Activated gamma-delta T cell treated with anti-CD3 and anti-CD28 coated beads, Interleukin-2, amount 50 U/mL, for 16 hours (primary cell): ENCODE data around the gene BRWD1.

ENCODE experiments used
- DNase-seq: peaks from one replicate; pipeline ENCODE4 v3.0.0-alpha.2; 2020; ENCODE audit warnings: low read depth

The BRWD1 gene

GRCh38 chr21:39327727-39328126, 14.3 kb upstream of the BRWD1 start:
- DNase-seq = no peak

DNA sequence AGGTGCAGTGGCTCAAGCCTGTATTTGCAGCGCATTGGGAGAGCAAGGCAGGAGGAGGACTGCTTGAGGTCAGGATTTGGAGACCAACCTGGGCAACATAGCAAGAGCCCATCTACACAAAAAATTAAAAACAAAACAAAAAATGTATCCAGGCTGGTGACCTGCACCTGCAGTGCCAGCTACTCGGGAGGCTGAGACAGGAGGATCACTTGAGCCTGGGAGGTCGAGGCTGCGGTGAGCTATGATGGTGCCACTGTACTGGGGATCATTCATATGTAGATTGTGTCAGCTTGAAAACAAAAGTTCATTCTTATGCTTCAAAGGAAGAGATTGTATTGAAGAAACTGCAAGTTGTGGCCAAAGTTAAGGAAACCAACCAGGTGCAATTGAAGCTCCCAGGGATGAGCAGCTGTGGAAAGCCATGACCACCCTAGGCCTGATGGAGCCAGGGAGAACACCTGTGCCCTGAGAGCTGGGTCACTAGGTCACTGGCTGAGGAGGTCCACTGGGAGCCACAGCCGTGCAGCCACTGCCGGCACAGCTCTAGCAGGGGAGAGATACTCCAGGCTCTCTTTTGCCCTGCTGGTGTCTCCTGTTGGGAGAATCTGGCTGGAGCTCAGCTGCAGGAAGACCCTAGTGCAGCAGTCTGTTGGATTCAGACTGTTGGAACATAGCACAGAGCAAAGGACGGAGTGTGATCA, 13.3 kb upstream of the BRWD1 start:
- no peak for DNase-seq

DNA sequence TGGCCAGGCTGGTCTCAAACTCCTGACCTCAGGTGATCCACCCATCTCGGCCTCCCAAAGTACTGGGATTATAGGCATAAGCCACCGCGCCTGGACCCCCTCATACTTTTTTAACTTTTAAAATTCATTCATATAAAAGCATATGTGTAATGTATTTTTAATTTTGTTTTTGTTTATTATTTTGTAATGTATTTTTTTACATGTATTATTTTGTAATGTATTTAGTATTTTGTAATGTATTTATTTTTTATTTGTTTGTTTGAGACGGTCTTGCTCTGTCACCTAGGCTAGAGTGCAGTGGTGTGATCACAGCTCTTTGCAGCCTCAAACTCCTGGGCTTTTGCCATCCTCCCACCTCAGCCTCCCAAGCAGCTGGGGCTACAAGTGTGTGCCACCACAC, 12.0 kb upstream of the BRWD1 start:
- DNase-seq = no peak

GRCh38 chr21:39321424-39321823, 8.0 kb upstream of the BRWD1 start:
- DNase-seq = no peak

DNA sequence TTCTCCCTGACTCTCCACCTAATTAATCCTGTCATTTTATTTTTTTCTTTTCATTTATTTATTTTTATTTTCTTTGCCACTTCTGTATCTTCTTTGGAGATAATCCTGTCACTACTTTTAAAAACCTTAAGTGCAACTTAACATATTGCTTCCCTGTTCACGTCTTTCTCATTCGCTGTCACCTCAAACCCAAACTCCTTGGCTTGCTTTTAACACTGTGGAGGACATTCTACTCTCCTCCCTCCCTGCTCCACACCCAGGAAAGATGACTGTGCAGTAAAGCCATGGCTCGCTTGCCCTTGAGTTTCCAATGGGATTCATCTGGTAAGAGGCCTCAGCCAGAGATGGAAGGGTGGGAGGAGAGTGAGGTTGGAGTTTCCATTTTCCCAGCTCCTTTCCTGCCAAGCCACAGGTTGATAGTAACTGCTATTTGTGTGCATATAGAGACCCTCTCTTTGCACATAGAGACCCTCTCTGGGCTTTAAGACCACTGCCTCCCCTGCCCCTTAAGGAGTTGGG, 6.4 kb upstream of the BRWD1 start:
- no peak for DNase-seq

- no peak for DNase-seq
Observed at GRCh38 chr21:39319251-39319756, 5.9 kb upstream of the BRWD1 start.

- no peak for DNase-seq
Observed at GRCh38 chr21:39318091-39318959, 4.9 kb upstream of the BRWD1 start.

DNA sequence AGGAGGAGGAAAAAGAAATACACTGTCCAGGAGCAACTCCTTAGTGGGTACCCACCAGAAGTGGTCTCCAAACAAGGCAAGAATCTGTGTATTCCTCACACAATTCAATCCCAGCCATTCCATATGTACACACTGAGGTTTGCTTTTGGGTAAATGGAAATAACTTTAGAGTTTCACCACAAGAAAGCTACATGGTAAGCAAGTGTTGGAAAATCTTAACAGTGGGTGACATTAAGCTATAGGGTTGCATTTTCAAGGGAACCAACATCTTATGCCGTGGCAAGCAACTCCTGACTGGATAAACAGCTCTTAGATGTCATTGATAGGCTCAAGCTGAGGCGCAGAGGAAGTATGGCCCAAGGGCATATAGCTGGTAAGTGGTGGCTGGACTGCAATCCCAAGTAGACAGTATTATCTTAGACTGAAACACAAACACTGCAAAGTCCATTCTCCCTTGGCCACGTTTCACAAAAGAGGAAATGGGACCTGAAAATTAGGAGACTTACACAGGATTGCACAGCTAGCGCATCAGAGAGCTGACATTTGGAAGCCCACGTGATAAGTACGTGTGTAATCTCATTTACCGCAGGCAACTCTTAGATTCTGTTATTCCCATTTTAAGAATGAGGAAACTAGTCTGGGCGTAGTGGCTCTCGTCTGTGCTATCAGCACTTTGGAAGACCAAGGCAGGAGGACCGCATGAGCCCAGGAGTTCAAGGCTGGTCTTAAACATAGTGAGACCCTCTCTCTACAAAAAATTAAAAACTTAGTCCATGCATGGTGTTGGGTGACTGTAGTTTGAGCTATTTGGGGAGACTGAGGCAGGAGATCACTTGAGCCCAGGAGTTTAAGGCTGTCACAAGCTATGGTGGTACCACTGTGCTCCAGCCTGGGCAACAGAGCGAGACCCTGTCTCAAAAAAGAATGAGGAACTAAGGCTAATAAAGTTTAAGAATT, 4.0 kb upstream of the BRWD1 start:
- DNase-seq = no peak

GRCh38 chr21:39316729-39317128, 3.3 kb upstream of the BRWD1 start:
- DNase-seq = no peak

- no peak for DNase-seq
Observed at GRCh38 chr21:39315603-39316445, 2.4 kb upstream of the BRWD1 start.

DNA sequence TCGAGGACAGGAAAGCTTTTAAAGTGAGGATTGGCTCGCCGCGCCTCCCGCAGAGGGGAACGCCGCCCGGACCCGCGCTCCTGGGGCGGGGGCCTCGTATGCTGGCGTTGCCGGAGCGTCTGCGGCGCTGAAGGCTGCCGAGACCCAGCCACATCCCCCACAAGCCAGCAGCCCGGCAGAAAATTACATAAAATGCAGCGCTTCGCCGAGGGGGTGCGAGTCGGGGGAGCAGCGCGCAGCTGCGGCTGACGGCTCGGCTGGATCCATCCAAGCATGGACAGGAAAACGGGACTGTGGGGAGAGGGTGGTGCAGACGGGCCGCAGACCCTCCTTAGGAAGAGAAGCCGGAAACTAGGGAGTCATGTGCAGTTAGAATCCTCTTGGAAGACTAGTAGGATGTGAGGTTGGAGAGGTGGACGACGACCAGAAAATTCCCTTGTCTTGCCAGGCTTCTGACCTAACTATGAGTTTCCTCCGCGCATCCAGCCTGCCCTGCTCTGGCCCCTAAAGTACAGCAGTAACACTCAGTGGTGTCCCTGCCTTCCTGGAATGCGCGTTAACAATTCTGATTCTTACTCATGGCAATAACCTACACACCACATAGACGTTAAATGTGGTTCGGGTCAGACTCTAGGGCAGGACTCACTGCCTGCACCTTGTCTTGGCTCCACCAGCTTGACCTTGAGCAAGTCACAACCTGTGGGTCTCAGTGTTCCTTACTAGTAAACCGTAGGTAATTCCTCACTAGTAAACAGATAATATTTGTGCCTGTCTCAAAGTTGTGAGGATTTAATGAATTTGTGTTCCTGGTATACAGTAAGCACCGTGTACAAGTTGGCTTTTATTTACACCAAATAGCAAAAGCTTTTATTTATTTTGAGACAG, 953 bp upstream of the BRWD1 start:
- peak; percentile 20 for DNase-seq

DNA sequence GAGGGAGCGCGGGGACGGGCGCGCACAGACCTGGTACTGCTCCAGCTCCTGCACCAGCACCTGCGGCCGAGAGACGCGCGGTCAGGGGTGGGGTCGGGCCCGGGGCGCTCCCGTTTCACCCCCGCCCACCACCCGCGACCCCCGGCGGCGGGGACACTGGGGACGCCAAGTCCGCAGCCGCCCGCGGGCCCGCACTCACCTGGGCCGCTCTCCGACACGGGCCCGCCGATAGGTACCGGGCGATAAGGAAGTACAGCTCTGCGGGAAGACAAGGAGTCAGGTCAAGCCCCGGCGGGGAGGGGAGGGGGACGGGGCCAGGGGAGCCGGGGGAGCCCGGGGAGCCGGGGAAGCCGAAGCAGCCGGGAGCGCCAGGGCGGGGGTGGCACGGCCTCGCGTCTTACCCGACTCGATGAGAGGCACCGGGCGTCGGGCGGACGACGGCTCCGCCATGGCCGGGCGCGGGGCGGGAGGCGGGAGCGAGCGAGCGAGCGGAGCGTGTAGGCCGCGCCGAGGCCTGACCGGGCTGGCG, 326 bp downstream of the BRWD1 start:
- peak; percentile 12 for DNase-seq

- DNase-seq = peak; percentile 95
Observed at GRCh38 chr21:39312112-39313041, 1.1 kb downstream of the BRWD1 start.

DNA sequence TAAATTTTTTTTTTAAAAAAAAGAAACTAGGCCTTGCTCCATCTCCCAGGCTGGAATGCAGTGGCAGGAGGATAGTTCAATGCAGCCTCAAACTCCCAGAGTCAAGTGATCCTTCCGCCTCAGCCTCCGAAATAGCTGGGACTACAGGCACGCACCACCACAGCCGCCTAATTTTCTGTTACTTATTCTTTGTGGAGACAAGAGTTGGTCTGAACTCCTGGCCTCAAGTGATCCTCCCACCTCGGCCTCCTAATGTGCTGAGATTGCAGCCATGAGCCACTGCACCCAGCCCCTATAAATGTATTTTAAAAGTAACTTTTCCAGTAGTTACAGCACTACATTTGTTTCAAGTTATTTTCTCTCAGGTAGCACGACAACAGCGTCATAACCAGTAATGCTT, 2.3 kb downstream of the BRWD1 start:
- DNase-seq = no peak

GRCh38 chr21:39307466-39307865, 6.0 kb downstream of the BRWD1 start:
- no peak for DNase-seq

DNA sequence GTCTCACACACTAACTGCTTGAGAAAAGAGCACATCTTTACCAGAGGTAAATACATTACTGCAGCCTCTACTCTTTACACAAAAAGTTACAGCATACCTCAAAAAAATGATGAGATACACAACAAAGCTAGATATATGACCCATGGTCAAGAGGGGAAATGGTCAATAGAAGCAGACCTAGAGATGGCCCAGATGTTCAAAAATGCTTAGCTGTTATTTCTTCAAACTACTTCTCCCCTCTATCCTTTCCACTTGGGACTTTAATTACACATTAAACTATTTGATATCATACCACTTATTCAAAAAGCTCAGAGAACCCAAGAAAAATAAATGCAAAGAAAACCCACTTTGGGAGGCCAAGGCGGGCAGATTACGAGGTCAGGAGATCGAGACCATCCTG, 12.8 kb downstream of the BRWD1 start:
- DNase-seq = no peak

DNA sequence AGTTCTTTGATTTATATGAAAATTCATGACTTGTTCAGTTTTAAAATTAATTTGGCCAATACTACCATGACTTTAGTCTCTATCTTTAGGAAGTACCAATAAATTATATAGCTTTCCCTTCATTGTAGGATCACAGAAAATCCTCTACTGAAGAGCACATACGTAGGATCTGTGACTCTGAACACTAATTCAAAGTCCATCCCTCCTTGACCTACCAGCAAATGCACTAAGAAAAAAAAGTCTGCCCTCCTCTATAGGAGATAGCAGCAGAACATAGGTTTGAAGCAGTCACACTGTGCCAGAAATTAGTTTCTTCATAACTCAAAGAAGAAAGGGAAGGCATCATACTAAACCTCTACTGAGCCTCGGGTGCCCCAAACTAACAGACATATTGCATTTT, 16.5 kb downstream of the BRWD1 start:
- no peak for DNase-seq

DNA sequence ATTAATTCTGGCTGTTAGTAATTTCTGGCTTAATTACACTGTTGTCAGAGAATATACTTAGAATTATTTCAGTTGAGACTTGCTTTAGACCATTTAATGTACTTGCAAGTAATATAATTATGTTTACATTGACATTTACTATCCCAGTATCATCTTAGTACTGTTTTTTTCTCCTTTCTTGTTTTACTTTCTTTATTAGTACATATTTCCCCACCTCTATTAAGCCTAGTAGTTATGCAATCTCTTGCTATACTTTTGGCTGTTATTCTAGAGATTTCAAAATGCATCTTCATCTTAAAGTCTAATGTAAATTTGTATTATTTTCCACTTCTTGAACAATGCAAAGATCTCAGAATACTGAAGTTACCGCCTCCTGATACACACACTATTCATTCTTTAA, 24.4 kb downstream of the BRWD1 start:
- DNase-seq = no peak

- no peak for DNase-seq
Observed at GRCh38 chr21:39282911-39283310, 30.5 kb downstream of the BRWD1 start.
